ENCODE measurements around the gene SASH1. TPM values are rescaled to one million over a fixed set of nuclear protein-coding genes. Genes with fewer than 3 reads are reported as not detected.

The SASH1 gene
- total RNA-seq, 1 experiment from 2014 or later, result 27.4 TPM

- TF ChIP-seq AFF4 (CRISPR knock-in tag; IDR thresholded peaks at IDR 0.05; ENCODE audit: borderline replicate concordance) (no peak), KAT7 (CRISPR knock-in tag; IDR thresholded peaks at IDR 0.05; ENCODE audit: borderline replicate concordance) (no peak), ZNF138 (CRISPR knock-in tag; conservative IDR thresholded peaks at IDR 0.05) (no peak), MYBL2 (CRISPR knock-in tag; IDR thresholded peaks at IDR 0.05) (no peak), ZBTB43 (CRISPR knock-in tag; IDR thresholded peaks at IDR 0.05) (no peak), NFE2L1 (CRISPR knock-in tag; IDR thresholded peaks at IDR 0.05) (no peak)
Measured at GRCh38 chr6:148548065-148548748, 205.6 kb downstream of the SASH1 start (continued).

GRCh38 chr6:148548749-148549140 is 206.1 kb downstream of the SASH1 start:
- Mint-ChIP-seq H3K36me3 (peaks cover 51% of the 10 kb centered on the region), H3K27me3 (ENCODE audit: low read depth) (no peaks in the 10 kb centered on the region), H3K4me3 (no peak overlapping the region), H3K9me3 (peaks cover 7% of the 10 kb centered on the region), H3K27ac (no peak overlapping the region), H3K4me1 (peaks cover 12% of the 10 kb centered on the region)
- TF ChIP-seq FOXJ3 (CRISPR knock-in tag; IDR thresholded peaks at IDR 0.05; ENCODE audit: borderline replicate concordance) (no peak), ZNF423 (CRISPR knock-in tag; IDR thresholded peaks at IDR 0.05) (no peak), GABPB1 (CRISPR knock-in tag; IDR thresholded peaks at IDR 0.05) (no peak), ZNF317 (CRISPR knock-in tag; IDR thresholded peaks at IDR 0.05; ENCODE audit: borderline replicate concordance, low read depth) (no peak), EMX1 (CRISPR knock-in tag; IDR thresholded peaks at IDR 0.05) (no peak), ZBTB43 (CRISPR knock-in tag; IDR thresholded peaks at IDR 0.05) (no peak), ZNF138 (CRISPR knock-in tag; conservative IDR thresholded peaks at IDR 0.05) (no peak), STAT6 (CRISPR knock-in tag; conservative IDR thresholded peaks at IDR 0.05; ENCODE audit: low read depth) (no peak), ZMAT4 (CRISPR knock-in tag; IDR thresholded peaks at IDR 0.05) (no peak)
- no peak for DNase-seq (ENCODE audit: low spot score)
- POLR2A ChIA-PET, result no interaction called here
- CTCF ChIA-PET, result no interaction called here
- ATAC-seq, result no peak

Data from WTC11 (cell line).